Liver (tissue), 9 donors: Measurements from ENCODE around the gene MEIS2. TPM values are rescaled to one million over a fixed set of nuclear protein-coding genes. Genes with fewer than 3 reads are reported as not detected.

Experiments
- DNase-seq: peaks from one replicate; pipeline ENCODE4 v3.0.0-alpha.2; 2017; ENCODE audit warnings: low spot score
- H3K27ac ChIP-seq, 2 donors: one replicate each; pipeline ENCODE4 v1.7.0; 2013; ENCODE audit warnings: inconsistent platforms in 2 of 2, low read length in 2 of 2, control low read depth in 1 of 2, low read depth in 1 of 2, mild to moderate bottlenecking in 1 of 2
- H3K27me3 ChIP-seq, 4 donors: one replicate each; pipeline versions ENCODE4 v1.6.1 to v1.7.0; 2013; ENCODE audit warnings: low read length in 3 of 4, inconsistent platforms in 1 of 4, mild to moderate bottlenecking in 1 of 4, moderate library complexity in 1 of 4; ENCODE audit not compliant: control insufficient read depth in 4 of 4, insufficient read depth in 4 of 4
- H3K36me3 ChIP-seq, 4 donors: one replicate each; pipeline versions ENCODE4 v1.6.1 to v1.7.0; 2013; ENCODE audit warnings: low read length in 3 of 4, mild to moderate bottlenecking in 3 of 4, low read depth in 1 of 4, moderate library complexity in 1 of 4; ENCODE audit not compliant: control insufficient read depth in 4 of 4, insufficient read depth in 3 of 4
- H3K4me1 ChIP-seq, 4 donors: one replicate each; pipeline versions ENCODE4 v1.6.1 to v1.7.0; 2013; ENCODE audit warnings: low read length in 3 of 4, mild to moderate bottlenecking in 3 of 4, moderate library complexity in 1 of 4; ENCODE audit not compliant: control insufficient read depth in 4 of 4, insufficient read depth in 4 of 4
- H3K4me3 ChIP-seq, 3 donors: one replicate each; pipeline versions ENCODE4 v1.6.1 to v1.7.0; 2013; ENCODE audit warnings: low read length in 3 of 3, control low read depth in 1 of 3, low read depth in 1 of 3, mild to moderate bottlenecking in 1 of 3
- H3K9ac ChIP-seq, 2 donors: one replicate each; pipeline ENCODE4 v1.7.0; 2013; ENCODE audit warnings: low read length in 2 of 2, mild to moderate bottlenecking in 2 of 2, moderate library complexity in 2 of 2, control low read depth in 1 of 2, low read depth in 1 of 2
- H3K9me3 ChIP-seq, 4 donors: one replicate each; pipeline versions ENCODE4 v1.6.1 to v1.7.0; 2013; ENCODE audit warnings: low read length in 3 of 4; ENCODE audit not compliant: control insufficient read depth in 4 of 4
- ATF3 ChIP-seq: IDR thresholded peaks from 2 replicates; pipeline ENCODE4 v1.6.1; 2016; ENCODE audit warnings: antibody characterized with exemption
- EGR1 ChIP-seq, 2 donors: IDR thresholded peaks; 2 replicates each; pipeline ENCODE4 v1.6.1; 2016 to 2018; ENCODE audit warnings: antibody characterized with exemption in 2 of 2, low read depth in 2 of 2
- GABPA ChIP-seq, 2 donors: IDR thresholded peaks in 1 of 2; conservative IDR thresholded peaks in 1 of 2; 2 replicates each; pipeline ENCODE4 v1.6.1; 2016; ENCODE audit warnings: antibody characterized with exemption in 2 of 2, mild to moderate bottlenecking in 1 of 2, moderate library complexity in 1 of 2
- HNF4A ChIP-seq, 2 donors: conservative IDR thresholded peaks; 2 replicates each; pipeline ENCODE4 v1.6.1; 2016; ENCODE audit warnings: antibody characterized with exemption in 2 of 2, mild to moderate bottlenecking in 2 of 2
- HNF4G ChIP-seq: IDR thresholded peaks from 2 replicates; pipeline ENCODE4 v1.6.1; 2016; ENCODE audit warnings: antibody characterized with exemption
- JUND ChIP-seq, 2 donors: IDR thresholded peaks; 2 replicates each; pipeline ENCODE4 v1.6.1; 2016; ENCODE audit warnings: antibody characterized with exemption in 2 of 2
- MAX ChIP-seq: IDR thresholded peaks from 2 replicates; pipeline ENCODE4 v1.6.1; 2016; ENCODE audit warnings: antibody characterized with exemption
- NR2F2 ChIP-seq: IDR thresholded peaks from 2 replicates; pipeline ENCODE4 v1.6.1; 2016; ENCODE audit warnings: antibody characterized with exemption
- RAD21 ChIP-seq, 2 donors: IDR thresholded peaks; 2 replicates each; pipeline ENCODE4 v1.6.1; 2016; ENCODE audit warnings: antibody characterized with exemption in 2 of 2, mild to moderate bottlenecking in 2 of 2
- RXRA ChIP-seq, 2 donors: IDR thresholded peaks; 2 replicates each; pipeline ENCODE4 v1.6.1; 2017 to 2018; ENCODE audit warnings: antibody characterized with exemption in 2 of 2, mild to moderate bottlenecking in 1 of 2
- SP1 ChIP-seq: IDR thresholded peaks from 2 replicates; pipeline ENCODE4 v1.6.1; 2018; ENCODE audit warnings: antibody characterized with exemption, mild to moderate bottlenecking
- TAF1 ChIP-seq: conservative IDR thresholded peaks from 2 replicates; pipeline ENCODE4 v1.6.1; 2016; ENCODE audit warnings: antibody characterized with exemption, mild to moderate bottlenecking
- YY1 ChIP-seq: IDR thresholded peaks from 2 replicates; pipeline ENCODE4 v1.6.1; 2016; ENCODE audit warnings: antibody characterized with exemption, mild to moderate bottlenecking
- ZBTB33 ChIP-seq: IDR thresholded peaks from 2 replicates; pipeline ENCODE4 v1.6.1; 2016; ENCODE audit warnings: antibody characterized with exemption
- WGBS: extraction: QIAGEN DNeasy Blood & Tissue Kit; methylation state at CpG from one replicate; pipeline ENCODE4 v1.1.7; 2013; 5-methylcytosine and 5-hydroxymethylcytosine counted together
- polyA plus RNA-seq, 2 donors: library from polyadenylated mRNA; stranded (reverse) in 1 of 2; unstranded in 1 of 2; fragments of 200-250 nt in 1 of 2; fragments of >200 nt in 1 of 2; fragmentation: Nextera tagmentation in 1 of 2; extraction: Ambion mirVana in 1 of 2; gene quantifications; one replicate each; pipeline versions ENCODE4 v1.2.1 to v1.2.3, GENCODE V29; 2013 to 2015
- total RNA-seq, 2 donors: library from RNA; depleted of rRNA; stranded (reverse); fragments of >200 nt; gene quantifications; one replicate each; pipeline ENCODE4 v1.2.3, GENCODE V29; 2014
- TF ChIP-seq, protein P1 (sequence below): fragments of 150-350 bp; IDR thresholded peaks from 2 replicates; pipeline ENCODE4 v1.5.1; 2017; ENCODE audit warnings: improper control_type of control experiment, low read depth, low read length; ENCODE audit not compliant: missing input control
- donor health status: healthy.
- donor health status: healthy.
- donor health status: healthy.
- donor health status: healthy.
- donor health status: healthy.

MEIS2 gene
- total and polyA plus RNA-seq, 4 donors = 3.9 to 12.6 (median 7.6) TPM

GRCh38 chr15:37125143-37125542, 24.8 kb upstream of the MEIS2 start:
- H3K27me3 ChIP-seq = peaks cover 0 to 4% (median under 1%) of the 10 kb centered on the region in 4 donors
- TF ChIP-seq JUND (IDR thresholded peaks at IDR 0.05) = no peak
- no peak for TF ChIP-seq ATF3
- no peak for TF ChIP-seq SP1
- no peak for TF ChIP-seq TAF1
- no peak for TF ChIP-seq HNF4G
- TF ChIP-seq RAD21 (IDR thresholded peaks at IDR 0.05) = no peak
- TF ChIP-seq RXRA (IDR thresholded peaks at IDR 0.05) = no peak
- no peak for TF ChIP-seq HNF4A (conservative IDR thresholded peaks at IDR 0.05)
- no peak for DNase-seq

DNA sequence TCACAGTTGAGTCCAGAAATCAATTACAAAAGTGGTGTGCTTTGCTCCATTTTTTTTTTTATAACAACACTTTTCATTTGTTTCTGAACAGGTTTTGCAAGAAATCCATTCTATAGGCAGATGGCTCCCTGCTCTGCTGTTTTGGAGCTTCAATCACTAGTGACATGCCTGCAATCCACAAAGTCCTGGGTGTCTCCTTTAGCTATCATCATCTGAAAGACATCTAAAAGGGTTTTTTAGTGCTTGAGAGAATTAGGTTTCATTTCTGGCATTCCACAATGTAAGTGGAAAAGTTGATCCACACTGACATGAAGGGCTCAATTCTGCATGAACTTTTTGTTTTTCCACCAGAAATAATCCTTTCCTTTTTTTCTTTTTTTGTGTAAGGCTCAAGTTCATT, 24.0 kb upstream of the MEIS2 start:
- TF ChIP-seq HNF4A (conservative IDR thresholded peaks at IDR 0.05) (no peak), GABPA (IDR thresholded peaks at IDR 0.05 in 1 of 2, conservative IDR thresholded peaks at IDR 0.05 in 1 of 2) (no peak), YY1 (no peak), SP1 (no peak)
- TF ChIP-seq, protein P1, sequence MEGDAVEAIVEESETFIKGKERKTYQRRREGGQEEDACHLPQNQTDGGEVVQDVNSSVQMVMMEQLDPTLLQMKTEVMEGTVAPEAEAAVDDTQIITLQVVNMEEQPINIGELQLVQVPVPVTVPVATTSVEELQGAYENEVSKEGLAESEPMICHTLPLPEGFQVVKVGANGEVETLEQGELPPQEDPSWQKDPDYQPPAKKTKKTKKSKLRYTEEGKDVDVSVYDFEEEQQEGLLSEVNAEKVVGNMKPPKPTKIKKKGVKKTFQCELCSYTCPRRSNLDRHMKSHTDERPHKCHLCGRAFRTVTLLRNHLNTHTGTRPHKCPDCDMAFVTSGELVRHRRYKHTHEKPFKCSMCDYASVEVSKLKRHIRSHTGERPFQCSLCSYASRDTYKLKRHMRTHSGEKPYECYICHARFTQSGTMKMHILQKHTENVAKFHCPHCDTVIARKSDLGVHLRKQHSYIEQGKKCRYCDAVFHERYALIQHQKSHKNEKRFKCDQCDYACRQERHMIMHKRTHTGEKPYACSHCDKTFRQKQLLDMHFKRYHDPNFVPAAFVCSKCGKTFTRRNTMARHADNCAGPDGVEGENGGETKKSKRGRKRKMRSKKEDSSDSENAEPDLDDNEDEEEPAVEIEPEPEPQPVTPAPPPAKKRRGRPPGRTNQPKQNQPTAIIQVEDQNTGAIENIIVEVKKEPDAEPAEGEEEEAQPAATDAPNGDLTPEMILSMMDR = no peak
- H3K36me3 ChIP-seq = peaks cover 0 to 1% (median 0%) of the 10 kb centered on the region in 4 donors
- no peak overlapping the region for H3K4me3 ChIP-seq

More at GRCh38 chr15:37125143-37125542, 24.8 kb upstream of the MEIS2 start:
- peaks cover 0 to 1% (median 0%) of the 10 kb centered on the region in 4 donors for H3K36me3 ChIP-seq
- no peaks in the 10 kb centered on the region for H3K4me1 ChIP-seq
- H3K4me3 ChIP-seq = no peak overlapping the region
- H3K27ac ChIP-seq = no peak overlapping the region
- H3K9ac ChIP-seq = no peak overlapping the region
- no peaks in the 10 kb centered on the region for H3K9me3 ChIP-seq
- WGBS = 83% methylated on average over 4 of the region's 4 CpGs

GRCh38 chr15:37122703-37123102, 22.4 kb upstream of the MEIS2 start:
- H3K36me3 ChIP-seq = no peaks in the 10 kb centered on the region
- no peak overlapping the region for H3K4me3 ChIP-seq
- 81% methylated on average over 1 of the region's 1 CpG for WGBS
- no peaks in the 10 kb centered on the region for H3K27me3 ChIP-seq
- H3K4me1 ChIP-seq = no peaks in the 10 kb centered on the region
- no peaks in the 10 kb centered on the region for H3K9me3 ChIP-seq
- TF ChIP-seq RAD21 (IDR thresholded peaks at IDR 0.05) (no peak), SP1 (no peak), NR2F2 (no peak), TAF1 (no peak), EGR1 (IDR thresholded peaks at IDR 0.05; ENCODE audit: low read depth in 2 of 2) (no peak), ATF3 (no peak), MAX (no peak), HNF4G (no peak), ZBTB33 (no peak)
- TF ChIP-seq, protein P1 = no peak
- no peak for DNase-seq
- H3K27ac ChIP-seq = no peak overlapping the region
- H3K9ac ChIP-seq = no peak overlapping the region

More for the DNA sequence above, 24.0 kb upstream of the MEIS2 start:
- H3K27ac ChIP-seq = no peak overlapping the region
- no peak for DNase-seq
- no peaks in the 10 kb centered on the region for H3K9me3 ChIP-seq
- no peak overlapping the region for H3K9ac ChIP-seq
- H3K27me3 ChIP-seq = peaks cover 0 to 4% (median 0%) of the 10 kb centered on the region in 4 donors
- no peaks in the 10 kb centered on the region for H3K4me1 ChIP-seq
